22Rv1 (cell line): ENCODE measurements around the gene RER1.

Experiments used
- CTCF ChIP-seq: fragments of 450-650 bp; IDR thresholded peaks from 2 replicates; pipeline ENCODE4 v1.5.1; 2017; ENCODE audit warnings: mild to moderate bottlenecking
- ZFX ChIP-seq: fragments of 450-650 bp; IDR thresholded peaks from 2 replicates; pipeline ENCODE4 v1.6.1; 2017; ENCODE audit warnings: antibody characterized with exemption, borderline replicate concordance

- TF ChIP-seq CTCF (no peak), ZFX (no peak)
Measured at GRCh38 chr1:2385606-2386280, 5.9 kb upstream of the RER1 start.
